ENCODE results near the gene SKI. TPM values are rescaled to one million over a fixed set of nuclear protein-coding genes. Genes with fewer than 3 reads are reported as not detected.

Gene SKI
- total and polyA plus RNA-seq, 2 experiments from 2014 or later: 9.3 to 66.8 TPM

DNA sequence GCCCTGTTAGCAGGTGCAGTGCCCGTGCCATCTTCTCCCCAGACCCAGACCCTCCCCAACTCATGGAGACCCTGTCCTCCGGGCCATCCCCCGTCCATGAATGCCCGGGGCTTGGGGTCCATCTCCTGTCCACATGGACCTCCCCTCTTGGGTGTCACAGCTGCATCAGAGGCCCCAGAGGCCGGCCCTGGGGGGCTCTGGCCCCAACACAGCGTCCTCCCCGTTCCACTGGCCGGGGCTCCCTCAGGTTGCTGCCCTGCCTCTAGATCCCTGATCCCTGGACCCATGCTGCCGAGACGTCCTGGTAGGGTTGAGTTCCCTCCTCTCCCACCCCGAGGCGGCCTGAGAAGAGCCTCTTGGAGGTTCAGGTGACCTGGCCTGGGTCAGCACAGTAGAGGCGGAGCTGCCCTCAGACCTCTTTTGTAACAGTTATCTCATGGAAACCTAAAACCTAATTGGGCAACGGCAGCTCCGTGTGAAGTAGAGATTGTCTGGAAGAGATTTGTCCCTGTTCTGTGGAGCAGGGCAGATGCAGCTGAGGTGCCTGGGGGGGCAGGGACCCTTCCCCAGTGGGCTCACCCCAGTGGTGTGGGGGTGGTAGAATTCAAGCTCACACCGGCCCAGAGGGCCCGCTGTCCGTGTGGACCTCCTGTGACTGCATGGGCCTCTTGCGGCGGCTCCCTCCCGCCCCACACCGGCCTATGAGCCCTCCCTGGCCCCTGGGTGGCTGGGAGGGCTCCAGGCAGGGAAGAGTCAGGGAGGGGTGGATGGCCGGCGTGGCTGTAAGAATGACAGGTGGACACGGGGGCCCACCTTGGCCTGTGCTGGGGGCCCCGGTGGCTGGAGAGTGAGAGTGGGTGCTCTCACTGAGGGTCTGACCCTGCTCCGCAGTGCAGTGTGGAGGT, 56.1 kb downstream of the SKI start:
- Histone ChIP-seq H3F3A (replicated peaks; ENCODE audit: low read depth) (no peaks in the 10 kb centered on the region), H4K20me1 (replicated peaks; ENCODE audit: insufficient read depth) (peaks cover 12% of the 10 kb centered on the region), H3K27ac (ENCODE audit: low read depth) (no peak overlapping the region), H3K79me2 (replicated peaks; ENCODE audit: insufficient read depth) (peaks cover 77% of the 10 kb centered on the region), H3K4me2 (no peak overlapping the region), H3K36me3 (ENCODE audit: insufficient read depth) (no peaks in the 10 kb centered on the region), H3K27me3 (ENCODE audit: insufficient read depth) (no peaks in the 10 kb centered on the region), H3K4me1 (ENCODE audit: insufficient read depth) (peaks cover 19% of the 10 kb centered on the region), H3K4me3 (no peak overlapping the region), H2AFZ (no peak overlapping the region), H3K9me2 (ENCODE audit: insufficient read depth) (no peaks in the 10 kb centered on the region)
- DNase-seq (ENCODE audit: low spot score) (no peak), ATAC-seq (peak; percentile 13; the same call in 2 of the 3 replicates)
- peaks cover 27% of the 10 kb centered on the region for H3K4me1 Mint-ChIP-seq
- H3K36me3 Mint-ChIP-seq (ENCODE audit: low read depth): peaks cover 12% of the 10 kb centered on the region; the same call in 2 of the 3 replicates
- no peak overlapping the region; the same call in 1 of the 2 replicates for H3K27ac Mint-ChIP-seq
- TF ChIP-seq ZNF331 (CRISPR knock-in tag; IDR thresholded peaks at IDR 0.05; ENCODE audit: low read depth): no peak
- no peak for TF ChIP-seq JUNB (IDR thresholded peaks at IDR 0.05; ENCODE audit: unreplicated experiment)
- no peak for TF ChIP-seq POLR2AphosphoS5 (IDR thresholded peaks at IDR 0.05; ENCODE audit: low read depth)
- no peak for TF ChIP-seq STAT1 (IDR thresholded peaks at IDR 0.05; ENCODE audit: unreplicated experiment)
- TF ChIP-seq, protein P1, sequence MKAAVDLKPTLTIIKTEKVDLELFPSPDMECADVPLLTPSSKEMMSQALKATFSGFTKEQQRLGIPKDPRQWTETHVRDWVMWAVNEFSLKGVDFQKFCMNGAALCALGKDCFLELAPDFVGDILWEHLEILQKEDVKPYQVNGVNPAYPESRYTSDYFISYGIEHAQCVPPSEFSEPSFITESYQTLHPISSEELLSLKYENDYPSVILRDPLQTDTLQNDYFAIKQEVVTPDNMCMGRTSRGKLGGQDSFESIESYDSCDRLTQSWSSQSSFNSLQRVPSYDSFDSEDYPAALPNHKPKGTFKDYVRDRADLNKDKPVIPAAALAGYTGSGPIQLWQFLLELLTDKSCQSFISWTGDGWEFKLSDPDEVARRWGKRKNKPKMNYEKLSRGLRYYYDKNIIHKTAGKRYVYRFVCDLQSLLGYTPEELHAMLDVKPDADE (IDR thresholded peaks at IDR 0.05): no peak
- TF ChIP-seq, protein P2, sequence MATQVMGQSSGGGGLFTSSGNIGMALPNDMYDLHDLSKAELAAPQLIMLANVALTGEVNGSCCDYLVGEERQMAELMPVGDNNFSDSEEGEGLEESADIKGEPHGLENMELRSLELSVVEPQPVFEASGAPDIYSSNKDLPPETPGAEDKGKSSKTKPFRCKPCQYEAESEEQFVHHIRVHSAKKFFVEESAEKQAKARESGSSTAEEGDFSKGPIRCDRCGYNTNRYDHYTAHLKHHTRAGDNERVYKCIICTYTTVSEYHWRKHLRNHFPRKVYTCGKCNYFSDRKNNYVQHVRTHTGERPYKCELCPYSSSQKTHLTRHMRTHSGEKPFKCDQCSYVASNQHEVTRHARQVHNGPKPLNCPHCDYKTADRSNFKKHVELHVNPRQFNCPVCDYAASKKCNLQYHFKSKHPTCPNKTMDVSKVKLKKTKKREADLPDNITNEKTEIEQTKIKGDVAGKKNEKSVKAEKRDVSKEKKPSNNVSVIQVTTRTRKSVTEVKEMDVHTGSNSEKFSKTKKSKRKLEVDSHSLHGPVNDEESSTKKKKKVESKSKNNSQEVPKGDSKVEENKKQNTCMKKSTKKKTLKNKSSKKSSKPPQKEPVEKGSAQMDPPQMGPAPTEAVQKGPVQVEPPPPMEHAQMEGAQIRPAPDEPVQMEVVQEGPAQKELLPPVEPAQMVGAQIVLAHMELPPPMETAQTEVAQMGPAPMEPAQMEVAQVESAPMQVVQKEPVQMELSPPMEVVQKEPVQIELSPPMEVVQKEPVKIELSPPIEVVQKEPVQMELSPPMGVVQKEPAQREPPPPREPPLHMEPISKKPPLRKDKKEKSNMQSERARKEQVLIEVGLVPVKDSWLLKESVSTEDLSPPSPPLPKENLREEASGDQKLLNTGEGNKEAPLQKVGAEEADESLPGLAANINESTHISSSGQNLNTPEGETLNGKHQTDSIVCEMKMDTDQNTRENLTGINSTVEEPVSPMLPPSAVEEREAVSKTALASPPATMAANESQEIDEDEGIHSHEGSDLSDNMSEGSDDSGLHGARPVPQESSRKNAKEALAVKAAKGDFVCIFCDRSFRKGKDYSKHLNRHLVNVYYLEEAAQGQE (IDR thresholded peaks at IDR 0.05; ENCODE audit: unreplicated experiment): no peak
- H3K9me3 Mint-ChIP-seq: peaks cover 3% of the 10 kb centered on the region; the same call in 2 of the 3 replicates
- peaks cover 24% of the 10 kb centered on the region for H3K27me3 Mint-ChIP-seq (ENCODE audit: insufficient read depth, low read depth, poor library complexity)
- no peak overlapping the region for H3K4me3 Mint-ChIP-seq

DNA sequence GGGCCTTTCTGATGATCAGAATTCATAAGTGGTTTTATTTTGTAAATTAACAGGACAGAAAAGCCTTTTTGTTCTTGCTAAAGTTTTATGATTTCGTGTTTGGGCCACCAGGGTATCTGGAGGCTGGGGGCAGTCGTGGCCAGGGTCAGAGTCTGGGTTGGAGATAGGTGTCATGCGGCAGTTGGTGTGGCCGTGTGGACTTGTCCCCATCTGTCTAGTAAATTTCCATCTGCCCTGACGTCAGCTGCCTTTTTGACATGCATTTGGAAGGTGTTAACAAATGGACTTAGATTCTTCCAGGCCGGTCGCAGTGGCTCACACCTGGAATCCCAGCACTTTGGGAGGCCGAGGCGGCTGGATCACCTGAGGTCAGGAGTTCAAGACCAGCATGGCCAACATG, 56.8 kb downstream of the SKI start:
- Histone ChIP-seq H3K4me2 (no peak overlapping the region), H3F3A (replicated peaks; ENCODE audit: low read depth) (no peaks in the 10 kb centered on the region), H2AFZ (no peak overlapping the region), H3K4me1 (ENCODE audit: insufficient read depth) (peaks cover 14% of the 10 kb centered on the region), H4K20me1 (replicated peaks; ENCODE audit: insufficient read depth) (peaks cover 12% of the 10 kb centered on the region), H3K27me3 (ENCODE audit: insufficient read depth) (no peaks in the 10 kb centered on the region), H3K36me3 (ENCODE audit: insufficient read depth) (no peaks in the 10 kb centered on the region), H3K79me2 (replicated peaks; ENCODE audit: insufficient read depth) (peaks cover 77% of the 10 kb centered on the region), H3K27ac (ENCODE audit: low read depth) (0 out of 2 replicates have a peak overlapping the region, but pooled peaks have one; percentile 32), H3K9me2 (ENCODE audit: insufficient read depth) (no peaks in the 10 kb centered on the region), H3K4me3 (no peak overlapping the region)
- DNase-seq (ENCODE audit: low spot score) (no peak), ATAC-seq (no peak)
- no peak overlapping the region; the same call in 1 of the 2 replicates for H3K27ac Mint-ChIP-seq
- H3K9me3 Mint-ChIP-seq: peaks cover 3% of the 10 kb centered on the region; the same call in 2 of the 3 replicates
- H3K27me3 Mint-ChIP-seq (ENCODE audit: insufficient read depth, low read depth, poor library complexity): peaks cover 22% of the 10 kb centered on the region
- peaks cover 24% of the 10 kb centered on the region for H3K4me1 Mint-ChIP-seq
- H3K4me3 Mint-ChIP-seq: no peak overlapping the region
- H3K36me3 Mint-ChIP-seq (ENCODE audit: low read depth): peaks cover 8% of the 10 kb centered on the region; the same call in 2 of the 3 replicates
- TF ChIP-seq ZNF331 (CRISPR knock-in tag; IDR thresholded peaks at IDR 0.05; ENCODE audit: low read depth) (no peak), CREB1 (CRISPR knock-in tag; IDR thresholded peaks at IDR 0.05; ENCODE audit: low read depth) (no peak), EZH2phosphoT487 (IDR thresholded peaks at IDR 0.05; ENCODE audit: unreplicated experiment) (no peak), EZH2 (IDR thresholded peaks at IDR 0.05; ENCODE audit: low read depth, unreplicated experiment) (no peak)
- TF ChIP-seq, protein P2 (IDR thresholded peaks at IDR 0.05; ENCODE audit: unreplicated experiment): no peak

All from GM23338 (cell line).